HG03460 (cell line): ENCODE measurements around the gene UBE2J2.

Source experiments
- ATAC-seq: cut with Tn5 transposase; IDR thresholded peaks from one replicate; pipeline ENCODE4 v1.9.1; 2021; ENCODE audit not compliant: unreplicated experiment

The UBE2J2 gene

GRCh38 chr1:1215080-1215676 is 58.5 kb downstream of the UBE2J2 start:
- ATAC-seq, result no peak

GRCh38 chr1:1213345-1214265 is 60.0 kb downstream of the UBE2J2 start, which contains the start of gene TNFRSF4:
TNFRSF4 (minus strand) TSS chr1:1214153; CDS start chr1:1214127, 26 bp downstream.
- no peak for ATAC-seq

GRCh38 chr1:1212780-1213344 is 60.8 kb downstream of the UBE2J2 start:
- no peak for ATAC-seq

- ATAC-seq, result no peak
Observed at GRCh38 chr1:1211541-1212441, 61.9 kb downstream of the UBE2J2 start.

- ATAC-seq, result no peak
Observed at GRCh38 chr1:1210726-1211540, 62.7 kb downstream of the UBE2J2 start.

- ATAC-seq, result no peak
Observed at GRCh38 chr1:1208713-1209433, 64.8 kb downstream of the UBE2J2 start.

- no peak for ATAC-seq
Observed at GRCh38 chr1:1207571-1207892, 66.1 kb downstream of the UBE2J2 start.

- no peak for ATAC-seq
Observed at GRCh38 chr1:1206966-1207531, 66.6 kb downstream of the UBE2J2 start.

- ATAC-seq, result no peak
Observed at GRCh38 chr1:1206376-1206965, 67.2 kb downstream of the UBE2J2 start, which contains the start of gene TNFRSF18. TNFRSF18 (minus strand) TSS chr1:1206592; CDS start chr1:1206571, 21 bp downstream.

GRCh38 chr1:1205769-1206375 is 67.8 kb downstream of the UBE2J2 start:
- no peak for ATAC-seq

GRCh38 chr1:1204998-1205768 is 68.5 kb downstream of the UBE2J2 start:
- ATAC-seq, result no peak

GRCh38 chr1:1204425-1204920 is 69.2 kb downstream of the UBE2J2 start:
- no peak for ATAC-seq
